Sigmoid colon (tissue), 7 donors: Measurements from ENCODE around the gene OR2T11. TPM values are rescaled to one million over a fixed set of nuclear protein-coding genes. Genes with fewer than 3 reads are reported as not detected.
"Not testable (repeated sequence)": the region's sequence is repeated elsewhere in the genome, so short reads cannot be mapped to it uniquely, and the experiment has no call there.

Source experiments
- DNase-seq: peaks from one replicate; pipeline ENCODE4 v3.0.0-alpha.2; 2019
- H3K27ac ChIP-seq, 4 donors: fragments of 200-600 bp; sonication (generic); one replicate each; pipeline ENCODE4 v1.5.1; 2016 to 2019; ENCODE audit warnings: mild to moderate bottlenecking in 1 of 4
- H3K27me3 ChIP-seq, 3 donors: fragments of 200-600 bp; sonication (generic); one replicate each; pipeline ENCODE4 v1.5.1; 2019; ENCODE audit warnings: mild to moderate bottlenecking in 1 of 3
- H3K36me3 ChIP-seq, 4 donors: fragments of 200-600 bp; sonication (generic); one replicate each; pipeline ENCODE4 v1.5.1; 2016 to 2019
- H3K4me1 ChIP-seq, 4 donors: fragments of 200-600 bp; sonication (generic); one replicate each; pipeline ENCODE4 v1.5.1; 2017 to 2019
- H3K4me3 ChIP-seq, 4 donors: fragments of 200-600 bp; sonication (generic); one replicate each; pipeline ENCODE4 v1.5.1; 2017 to 2019; ENCODE audit warnings: mild to moderate bottlenecking in 2 of 4, moderate library complexity in 1 of 4
- H3K9me3 ChIP-seq, 4 donors: fragments of 200-600 bp in 3 of 4; sonication (generic) in 3 of 4; one replicate each; pipeline versions ENCODE4 v1.5.1 to v1.6.1; 2013 to 2019
- CTCF ChIP-seq, 4 experiments: fragments of 450-650 bp in 3 of 4; fragments of 200-600 bp in 1 of 4; IDR thresholded peaks; one replicate each; pipeline ENCODE4 v1.5.1; 2016 to 2019; ENCODE audit warnings: antibody characterized with exemption in 4 of 4, mild to moderate bottlenecking in 3 of 4, moderate library complexity in 2 of 4
- EP300 ChIP-seq, 4 donors: sonication (generic); formaldehyde crosslinking; IDR thresholded peaks; one replicate each; pipeline ENCODE4 v1.6.1; 2017; ENCODE audit warnings: antibody characterized with exemption in 4 of 4
- POLR2A ChIP-seq, 2 donors: fragments of 450-650 bp; IDR thresholded peaks; one replicate each; pipeline ENCODE4 v1.6.1; 2016; ENCODE audit warnings: antibody characterized with exemption in 2 of 2, mild to moderate bottlenecking in 2 of 2, moderate library complexity in 2 of 2
- POLR2AphosphoS5 ChIP-seq, 4 donors: sonication (generic); formaldehyde crosslinking; IDR thresholded peaks; one replicate each; pipeline ENCODE4 v1.6.1; 2017; ENCODE audit warnings: antibody characterized with exemption in 4 of 4
- WGBS, 2 donors: extraction: QIAGEN DNeasy Blood & Tissue Kit; methylation state at CpG; one replicate each; pipeline ENCODE4 v1.1.7; 2013; 5-methylcytosine and 5-hydroxymethylcytosine counted together
- intact Hi-C: fragments of 100-400 bp; cut with DNase I; formaldehyde crosslinking; loops from one replicate; pipeline ENCODE4 v1.15.1; 2023
- polyA plus RNA-seq, 3 donors: library from polyadenylated mRNA; stranded (reverse); fragments of 200-250 nt; gene quantifications; one replicate each; pipeline ENCODE4 v1.2.3, GENCODE V29; 2013
- total RNA-seq, 4 donors: library from RNA; depleted of rRNA; stranded (reverse); fragments of >200 nt; gene quantifications; one replicate each; pipeline ENCODE4 v1.1.0, GENCODE V29; 2016
- donor health status: healthy with polysubstance abuse.
- donor health status: Bipolar disorder and iron deficiency.
- donor health status: healthy.

Gene OR2T11
- total and polyA plus RNA-seq, 7 donors: not detected

GRCh38 chr1:248592655-248593054 is 42.2 kb downstream of the OR2T11 start:
- TF ChIP-seq EP300 (IDR thresholded peaks at IDR 0.05): no peak
- no peak for TF ChIP-seq CTCF (IDR thresholded peaks at IDR 0.05)
- no peak for TF ChIP-seq POLR2AphosphoS5 (IDR thresholded peaks at IDR 0.05)
- TF ChIP-seq POLR2A (IDR thresholded peaks at IDR 0.05): no peak
- intact Hi-C loops: no loop called here
- Histone ChIP-seq H3K27ac (no peak overlapping the region), H3K36me3 (no peaks in the 10 kb centered on the region), H3K4me3 (no peak overlapping the region), H3K4me1 (no peaks in the 10 kb centered on the region), H3K27me3 (no peaks in the 10 kb centered on the region), H3K9me3 (no peaks in the 10 kb centered on the region)
- WGBS, 2 donors: 72 to 84% methylated on average over 1 of the region's 1 CpG
- DNase-seq: no peak

GRCh38 chr1:248590055-248590454 is 44.8 kb downstream of the OR2T11 start:
- 93% methylated on average over 17 of the region's 17 CpGs for WGBS, 2 donors
- H3K4me3 ChIP-seq: no peak overlapping the region
- no peaks in the 10 kb centered on the region for H3K9me3 ChIP-seq
- H3K27ac ChIP-seq: no peak overlapping the region
- no peak for DNase-seq
- intact Hi-C loops: no loop called here
- TF ChIP-seq POLR2AphosphoS5 (IDR thresholded peaks at IDR 0.05) (no peak), CTCF (IDR thresholded peaks at IDR 0.05) (no peak), EP300 (IDR thresholded peaks at IDR 0.05) (no peak), POLR2A (IDR thresholded peaks at IDR 0.05) (no peak)
- H3K27me3 ChIP-seq: no peaks in the 10 kb centered on the region
- no peaks in the 10 kb centered on the region for H3K4me1 ChIP-seq
- H3K36me3 ChIP-seq: no peaks in the 10 kb centered on the region

- 75 to 85% methylated on average over 3 of the region's 3 CpGs for WGBS, 2 donors
- no peak overlapping the region for H3K27ac ChIP-seq
- H3K4me1 ChIP-seq: no peaks in the 10 kb centered on the region
- intact Hi-C loops: no loop called here
- no peak for DNase-seq
- TF ChIP-seq CTCF (IDR thresholded peaks at IDR 0.05): no peak
- TF ChIP-seq POLR2A (IDR thresholded peaks at IDR 0.05): no peak
- TF ChIP-seq EP300 (IDR thresholded peaks at IDR 0.05): no peak
- TF ChIP-seq POLR2AphosphoS5 (IDR thresholded peaks at IDR 0.05): no peak
- H3K4me3 ChIP-seq: no peak overlapping the region
- no peaks in the 10 kb centered on the region for H3K9me3 ChIP-seq
- H3K27me3 ChIP-seq: no peaks in the 10 kb centered on the region
- H3K36me3 ChIP-seq: no peaks in the 10 kb centered on the region
These were observed 45.6 kb downstream of the OR2T11 start for GRCh38 chr1:248589334-248589733.

GRCh38 chr1:248585266-248585665 is 49.6 kb downstream of the OR2T11 start:
- 85 to 89% methylated on average over 3 of the region's 3 CpGs for WGBS, 2 donors
- DNase-seq: no peak
- no peak for TF ChIP-seq POLR2AphosphoS5 (IDR thresholded peaks at IDR 0.05)
- no peak for TF ChIP-seq POLR2A (IDR thresholded peaks at IDR 0.05)
- no peak for TF ChIP-seq CTCF (IDR thresholded peaks at IDR 0.05)
- no peak for TF ChIP-seq EP300 (IDR thresholded peaks at IDR 0.05)
- no peaks in the 10 kb centered on the region for H3K4me1 ChIP-seq
- H3K4me3 ChIP-seq: no peak overlapping the region
- H3K27me3 ChIP-seq: no peaks in the 10 kb centered on the region
- H3K27ac ChIP-seq: no peak overlapping the region
- no peaks in the 10 kb centered on the region for H3K36me3 ChIP-seq
- no peaks in the 10 kb centered on the region for H3K9me3 ChIP-seq
- intact Hi-C loops: no loop called here

- Histone ChIP-seq H3K4me3 (no peak overlapping the region), H3K9me3 (no peaks in the 10 kb centered on the region), H3K36me3 (no peaks in the 10 kb centered on the region), H3K27ac (no peak overlapping the region), H3K4me1 (no peaks in the 10 kb centered on the region), H3K27me3 (no peaks in the 10 kb centered on the region)
- TF ChIP-seq CTCF (IDR thresholded peaks at IDR 0.05) (no peak), EP300 (IDR thresholded peaks at IDR 0.05) (no peak), POLR2A (IDR thresholded peaks at IDR 0.05) (no peak), POLR2AphosphoS5 (IDR thresholded peaks at IDR 0.05) (no peak)
- no peak for DNase-seq
- 77 to 85% methylated on average over 9 of the region's 9 CpGs for WGBS, 2 donors
- intact Hi-C loops: no loop called here
These were observed 58.5 kb downstream of the OR2T11 start for GRCh38 chr1:248576260-248576980.

- H3K4me3 ChIP-seq, H3K4me1 ChIP-seq, intact Hi-C loops: not testable (repeated sequence)
These were observed 60.2 kb downstream of the OR2T11 start, which contains the start of gene OR2T34 for GRCh38 chr1:248574657-248575056. OR2T34 (minus strand) TSS chr1:248574757; CDS start chr1:248574757, 0 bp downstream.

GRCh38 chr1:248573856-248574255 is 61.0 kb downstream of the OR2T11 start:
- H3K27ac ChIP-seq, H3K4me3 ChIP-seq, DNase-seq, H3K36me3 ChIP-seq, H3K9me3 ChIP-seq, intact Hi-C loops, H3K27me3 ChIP-seq, H3K4me1 ChIP-seq: not testable (repeated sequence)
- 80 to 96% methylated on average over 6 of the region's 8 CpGs for WGBS, 2 donors

More at GRCh38 chr1:248574657-248575056, 60.2 kb downstream of the OR2T11 start, which contains the start of gene OR2T34:
- H3K36me3 ChIP-seq, H3K27ac ChIP-seq, H3K27me3 ChIP-seq, H3K9me3 ChIP-seq, DNase-seq: not testable (repeated sequence)
- 89 to 93% methylated on average over 3 of the region's 3 CpGs for WGBS, 2 donors
